CD4-positive, alpha-beta T cell (primary cell): Measurements from ENCODE around the gene NDFIP2. TPM values are rescaled to one million over a fixed set of nuclear protein-coding genes. Genes with fewer than 3 reads are reported as not detected.

Source experiments
- ATAC-seq: fragments of 200-7000 bp; cut with Tn5 transposase; one replicate; pipeline ENCODE4 v1.10.0; 2022; ENCODE audit warnings: mild to moderate bottlenecking; ENCODE audit not compliant: poor library complexity
- CTCF ChIA-PET: fragments of 350-600 bp; sonication (Branson Sonifier 250); formaldehyde crosslinking; loops from one replicate; lab custom pipeline; 2021; ENCODE audit warnings: antibody characterized with exemption, inconsistent platforms; lab: Charles Lee
- POLR2A ChIA-PET: fragments of 350-600 bp; sonication (Branson Sonifier 250); formaldehyde crosslinking; loops from one replicate; lab custom pipeline; 2021; ENCODE audit warnings: antibody characterized with exemption, inconsistent platforms; lab: Charles Lee
- DNase-seq, 14 experiments: peaks; one replicate each; pipeline ENCODE4 v3.0.0-alpha.2; 2013 to 2020; ENCODE audit warnings: mixed read lengths in 2 of 14
- H3K27ac ChIP-seq, 2 donors: one replicate each; pipeline versions ENCODE4 v1.5.1 to v1.7.0; 2013; ENCODE audit warnings: low read length in 2 of 2, low read depth in 1 of 2, mild to moderate bottlenecking in 1 of 2
- H3K27me3 ChIP-seq, 2 experiments: 1 replicate in 1 of 2; 2 replicates in 1 of 2; pipeline versions ENCODE4 v1.6.1 to v1.7.0; 2013; ENCODE audit warnings: low read length in 2 of 2, control low read depth in 1 of 2, mild to moderate bottlenecking in 1 of 2, moderate library complexity in 1 of 2; ENCODE audit not compliant: insufficient read depth in 2 of 2, control insufficient read depth in 1 of 2
- H3K36me3 ChIP-seq: one replicate; pipeline ENCODE4 v1.6.1; 2013; ENCODE audit warnings: low read length, control low read depth; ENCODE audit not compliant: insufficient read depth
- H3K4me1 ChIP-seq: one replicate; pipeline ENCODE4 v1.6.1; 2013; ENCODE audit warnings: low read length, control low read depth; ENCODE audit not compliant: insufficient read depth
- H3K4me3 ChIP-seq: one replicate; pipeline ENCODE4 v1.5.1; 2013; ENCODE audit warnings: mild to moderate bottlenecking, low read length, moderate library complexity
- H3K9me3 ChIP-seq, 2 experiments: 1 replicate in 1 of 2; 2 replicates in 1 of 2; pipeline versions ENCODE4 v1.6.1 to v1.7.0; 2013; ENCODE audit warnings: low read length in 2 of 2, mild to moderate bottlenecking in 2 of 2, control low read depth in 1 of 2, moderate library complexity in 1 of 2; ENCODE audit not compliant: control insufficient read depth in 1 of 2, insufficient read depth in 1 of 2
- H3K27ac Mint-ChIP-seq: one replicate; pipeline ENCODE4 v1.8.0; 2020; ENCODE audit warnings: mixed read lengths
- H3K27me3 Mint-ChIP-seq: one replicate; pipeline ENCODE4 v1.8.0; 2021; ENCODE audit warnings: mixed read lengths
- H3K36me3 Mint-ChIP-seq: one replicate; pipeline ENCODE4 v1.8.0; 2021; ENCODE audit warnings: low read depth, mixed read lengths
- H3K4me1 Mint-ChIP-seq: one replicate; pipeline ENCODE4 v1.8.0; 2021; ENCODE audit warnings: low read depth, mixed read lengths
- H3K4me3 Mint-ChIP-seq: one replicate; pipeline ENCODE4 v1.8.0; 2020; ENCODE audit warnings: mild to moderate bottlenecking, mixed read lengths
- H3K9me3 Mint-ChIP-seq: one replicate; pipeline ENCODE4 v1.8.0; 2020; ENCODE audit warnings: mixed read lengths
- intact Hi-C, 2 experiments: fragments of 100-400 bp; cut with DNase I in 1 of 2; cut with micrococcal nuclease in 1 of 2; formaldehyde crosslinking; loops; one replicate each; pipeline versions ENCODE4 v1.15.1 to v1.9.0; 2023 to 2025; cut with DNase I, micrococcal nuclease
- total RNA-seq, 174 experiments: library from RNA in 2 of 174; stranded (reverse) in 2 of 174; gene quantifications; one replicate each; pipeline ENCODE4 v1.2.3 and lab custom pipeline; 2021 to 2026
- TF ChIP-seq, protein P1 (sequence below): fragments of 200-600 bp; IDR thresholded peaks from one replicate; pipeline ENCODE4 v1.8.0; 2022; ENCODE audit warnings: antibody characterized with exemption, mild to moderate bottlenecking

NDFIP2 gene
- total RNA-seq, 2 experiments from 2014 or later, result 3.2 to 3.4 TPM

DNA sequence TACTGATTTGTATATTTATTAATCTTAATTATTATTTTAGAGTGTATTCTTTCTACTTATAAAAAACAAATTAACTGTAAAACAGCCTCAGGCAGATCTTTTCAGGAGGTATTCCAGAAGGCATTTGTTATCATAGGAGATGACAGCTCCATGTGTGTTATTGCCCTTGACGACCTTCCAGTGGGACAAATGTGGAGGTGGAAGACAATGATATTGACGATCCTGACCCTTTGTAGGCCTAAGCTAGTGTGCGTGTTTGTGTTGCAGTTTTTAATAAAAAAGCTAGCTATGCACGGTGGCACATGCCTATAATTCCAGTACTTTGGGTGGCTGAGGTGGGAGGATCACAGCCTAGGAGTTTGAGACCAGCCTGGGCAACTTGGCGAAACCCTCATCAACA is 46.7 kb downstream of the NDFIP2 start:
- no peaks in the 10 kb centered on the region for H3K27me3 Mint-ChIP-seq
- TF ChIP-seq, protein P1, sequence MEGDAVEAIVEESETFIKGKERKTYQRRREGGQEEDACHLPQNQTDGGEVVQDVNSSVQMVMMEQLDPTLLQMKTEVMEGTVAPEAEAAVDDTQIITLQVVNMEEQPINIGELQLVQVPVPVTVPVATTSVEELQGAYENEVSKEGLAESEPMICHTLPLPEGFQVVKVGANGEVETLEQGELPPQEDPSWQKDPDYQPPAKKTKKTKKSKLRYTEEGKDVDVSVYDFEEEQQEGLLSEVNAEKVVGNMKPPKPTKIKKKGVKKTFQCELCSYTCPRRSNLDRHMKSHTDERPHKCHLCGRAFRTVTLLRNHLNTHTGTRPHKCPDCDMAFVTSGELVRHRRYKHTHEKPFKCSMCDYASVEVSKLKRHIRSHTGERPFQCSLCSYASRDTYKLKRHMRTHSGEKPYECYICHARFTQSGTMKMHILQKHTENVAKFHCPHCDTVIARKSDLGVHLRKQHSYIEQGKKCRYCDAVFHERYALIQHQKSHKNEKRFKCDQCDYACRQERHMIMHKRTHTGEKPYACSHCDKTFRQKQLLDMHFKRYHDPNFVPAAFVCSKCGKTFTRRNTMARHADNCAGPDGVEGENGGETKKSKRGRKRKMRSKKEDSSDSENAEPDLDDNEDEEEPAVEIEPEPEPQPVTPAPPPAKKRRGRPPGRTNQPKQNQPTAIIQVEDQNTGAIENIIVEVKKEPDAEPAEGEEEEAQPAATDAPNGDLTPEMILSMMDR, result no peak
- H3K4me1 ChIP-seq, result no peaks in the 10 kb centered on the region
- DNase-seq (no peak), ATAC-seq (no peak)
- H3K4me1 Mint-ChIP-seq, result peaks cover 23% of the 10 kb centered on the region
- CTCF ChIA-PET, result interaction anchor here (0.8 to 2.3 kb wide), 2 partner anchors 13 to 103 kb away, joined by 4 to 10 read pairs; no protein-coding TSS in a partner anchor
- H3K27me3 ChIP-seq, result no peaks in the 10 kb centered on the region
- intact Hi-C loops, result no loop called here
- no peaks in the 10 kb centered on the region for H3K9me3 ChIP-seq
- H3K36me3 Mint-ChIP-seq, result peaks cover 4% of the 10 kb centered on the region
- H3K27ac Mint-ChIP-seq, result no peak overlapping the region
- H3K27ac ChIP-seq, result no peak overlapping the region
- no peaks in the 10 kb centered on the region for H3K36me3 ChIP-seq
- POLR2A ChIA-PET, result no interaction called here
- no peak overlapping the region for H3K4me3 Mint-ChIP-seq
- H3K4me3 ChIP-seq, result no peak overlapping the region
- no peaks in the 10 kb centered on the region for H3K9me3 Mint-ChIP-seq

DNA sequence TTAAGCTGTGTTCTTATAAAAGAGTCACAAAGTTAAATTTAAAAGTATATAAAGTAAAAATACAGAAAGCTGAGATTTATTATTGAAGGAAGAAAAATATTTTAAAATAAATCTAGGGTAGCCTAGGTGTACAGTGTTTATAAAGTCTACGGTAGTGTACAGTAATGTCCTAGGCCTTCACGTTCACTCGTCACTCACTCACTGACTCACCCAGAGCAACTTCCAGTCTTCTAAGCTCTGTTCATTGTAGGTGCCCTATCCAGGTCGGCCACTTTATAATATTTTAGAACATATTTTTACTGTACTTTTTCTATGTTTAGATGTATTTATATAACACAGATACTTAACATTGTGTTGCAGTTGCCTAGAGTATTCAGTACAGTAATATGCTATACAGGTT is 47.4 kb downstream of the NDFIP2 start:
- no peaks in the 10 kb centered on the region for H3K27me3 ChIP-seq
- no peaks in the 10 kb centered on the region for H3K36me3 Mint-ChIP-seq
- H3K4me1 ChIP-seq, result no peaks in the 10 kb centered on the region
- ChIA-PET CTCF (interaction anchor here (0.8 to 2.3 kb wide), 3 partner anchors 12 to 104 kb away, joined by 4 to 10 read pairs (median 4); no protein-coding TSS in a partner anchor), POLR2A (no interaction called here)
- H3K9me3 ChIP-seq, result no peaks in the 10 kb centered on the region
- no peaks in the 10 kb centered on the region for H3K9me3 Mint-ChIP-seq
- H3K27me3 Mint-ChIP-seq, result no peaks in the 10 kb centered on the region
- H3K27ac ChIP-seq, result no peak overlapping the region
- intact Hi-C loops, result no loop called here
- peaks cover 20% of the 10 kb centered on the region for H3K4me1 Mint-ChIP-seq
- no peak overlapping the region for H3K4me3 Mint-ChIP-seq
- H3K36me3 ChIP-seq, result no peaks in the 10 kb centered on the region
- H3K27ac Mint-ChIP-seq, result no peak overlapping the region
- no peak overlapping the region for H3K4me3 ChIP-seq
- TF ChIP-seq, protein P1, result no peak
- ATAC-seq (no peak), DNase-seq (no peak)

DNA sequence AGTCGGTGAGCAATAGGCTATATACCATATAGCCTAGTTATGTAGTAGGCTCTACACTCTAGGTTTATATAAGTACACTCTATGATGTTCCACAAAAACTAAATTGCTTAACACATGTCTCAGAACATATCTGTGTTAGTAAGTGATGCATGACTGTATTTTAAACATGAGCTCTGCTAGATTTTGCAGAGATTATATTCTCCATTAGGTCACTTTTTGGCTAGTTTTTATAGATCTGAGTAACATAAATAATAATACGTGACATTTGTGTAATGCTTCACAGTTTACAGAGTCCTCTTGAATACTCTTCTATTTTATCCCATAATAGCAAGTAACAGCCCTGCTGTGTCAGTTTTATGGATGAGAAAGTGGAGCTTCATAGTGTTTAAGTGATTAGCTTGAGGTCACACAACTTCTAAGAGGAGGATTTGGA is 47.8 kb downstream of the NDFIP2 start:
- H3K4me1 ChIP-seq, result no peaks in the 10 kb centered on the region
- DNase-seq (no peak), ATAC-seq (no peak)
- no peaks in the 10 kb centered on the region for H3K36me3 ChIP-seq
- Mint-ChIP-seq H3K4me3 (no peak overlapping the region), H3K9me3 (no peaks in the 10 kb centered on the region), H3K4me1 (peaks cover 20% of the 10 kb centered on the region), H3K27ac (no peak overlapping the region), H3K36me3 (no peaks in the 10 kb centered on the region), H3K27me3 (no peaks in the 10 kb centered on the region)
- CTCF ChIA-PET, result interaction anchor here (1.1 to 2.3 kb wide), 2 partner anchors 70 to 104 kb away, joined by 4 to 10 read pairs; no protein-coding TSS in a partner anchor
- H3K9me3 ChIP-seq, result no peaks in the 10 kb centered on the region
- H3K27ac ChIP-seq, result no peak overlapping the region
- POLR2A ChIA-PET, result no interaction called here
- no peaks in the 10 kb centered on the region for H3K27me3 ChIP-seq
- TF ChIP-seq, protein P1, result no peak
- intact Hi-C loops, result no loop called here
- H3K4me3 ChIP-seq, result no peak overlapping the region
